ENCODE results near the gene RGS3.

Gene RGS3

DNA sequence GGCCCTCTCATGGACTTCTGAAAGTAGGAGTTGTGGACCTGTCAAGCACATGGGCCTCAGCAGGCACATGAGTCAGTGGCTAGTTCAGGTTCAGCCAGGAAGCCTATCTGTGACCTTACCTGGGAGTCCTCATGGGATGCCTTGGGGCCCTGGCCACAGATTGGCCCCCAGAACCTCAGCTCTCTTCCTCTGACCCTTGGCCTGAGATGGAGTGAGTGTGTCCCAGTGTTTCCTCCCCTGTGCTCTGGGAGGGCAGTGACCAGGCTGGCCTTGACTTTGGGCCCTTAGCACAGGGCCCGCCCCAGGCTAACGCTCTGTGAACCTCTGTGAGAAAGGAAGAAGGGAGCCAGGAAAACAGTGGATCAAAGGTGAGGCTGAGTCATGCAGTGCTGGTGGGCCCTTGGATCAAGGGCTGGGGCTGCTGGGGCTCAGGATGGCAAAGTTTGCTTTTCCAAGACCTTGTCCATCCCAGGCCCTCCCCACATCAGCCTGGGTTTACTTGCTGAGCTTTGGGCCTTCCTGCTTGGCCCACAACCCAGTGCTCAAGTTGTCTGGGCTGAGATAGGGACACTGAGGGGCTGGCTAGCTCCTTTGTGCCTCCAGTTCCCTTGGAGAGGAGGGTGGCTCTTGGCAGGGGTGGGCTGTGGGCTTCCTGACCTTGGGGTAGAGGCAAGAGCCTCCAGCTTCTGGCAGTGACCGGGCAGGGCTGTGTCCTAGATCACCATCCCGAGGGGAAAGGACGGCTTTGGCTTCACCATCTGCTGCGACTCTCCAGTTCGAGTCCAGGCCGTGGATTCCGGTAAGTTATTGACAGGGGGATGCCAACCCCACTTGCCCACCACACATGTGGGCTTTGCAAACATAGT lies 41.4 kb downstream of the RGS3 start:
- peak overlapping the region; percentile 1; the same call in 1 of the 2 replicates for H3K27ac ChIP-seq
- TF ChIP-seq CTCF (conservative IDR thresholded peaks at IDR 0.05) = no peak

- no peak for TF ChIP-seq CTCF (conservative IDR thresholded peaks at IDR 0.05)
- H3K27ac ChIP-seq = no peak overlapping the region
Measured at GRCh38 chr9:113506090-113506589, 42.6 kb downstream of the RGS3 start.

DNA sequence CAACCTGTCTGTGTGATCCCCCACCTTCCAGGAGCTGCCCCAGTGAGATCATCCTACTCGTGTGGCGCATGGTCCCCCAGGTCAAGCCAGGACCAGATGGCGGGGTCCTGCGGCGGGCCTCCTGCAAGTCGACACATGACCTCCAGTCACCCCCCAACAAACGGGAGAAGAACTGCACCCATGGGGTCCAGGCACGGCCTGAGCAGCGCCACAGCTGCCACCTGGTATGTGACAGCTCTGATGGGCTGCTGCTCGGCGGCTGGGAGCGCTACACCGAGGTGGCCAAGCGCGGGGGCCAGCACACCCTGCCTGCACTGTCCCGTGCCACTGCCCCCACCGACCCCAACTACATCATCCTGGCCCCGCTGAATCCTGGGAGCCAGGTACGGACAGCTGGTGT lies 43.7 kb downstream of the RGS3 start:
- no peak for TF ChIP-seq CTCF (conservative IDR thresholded peaks at IDR 0.05)
- no peak overlapping the region for H3K27ac ChIP-seq

DNA sequence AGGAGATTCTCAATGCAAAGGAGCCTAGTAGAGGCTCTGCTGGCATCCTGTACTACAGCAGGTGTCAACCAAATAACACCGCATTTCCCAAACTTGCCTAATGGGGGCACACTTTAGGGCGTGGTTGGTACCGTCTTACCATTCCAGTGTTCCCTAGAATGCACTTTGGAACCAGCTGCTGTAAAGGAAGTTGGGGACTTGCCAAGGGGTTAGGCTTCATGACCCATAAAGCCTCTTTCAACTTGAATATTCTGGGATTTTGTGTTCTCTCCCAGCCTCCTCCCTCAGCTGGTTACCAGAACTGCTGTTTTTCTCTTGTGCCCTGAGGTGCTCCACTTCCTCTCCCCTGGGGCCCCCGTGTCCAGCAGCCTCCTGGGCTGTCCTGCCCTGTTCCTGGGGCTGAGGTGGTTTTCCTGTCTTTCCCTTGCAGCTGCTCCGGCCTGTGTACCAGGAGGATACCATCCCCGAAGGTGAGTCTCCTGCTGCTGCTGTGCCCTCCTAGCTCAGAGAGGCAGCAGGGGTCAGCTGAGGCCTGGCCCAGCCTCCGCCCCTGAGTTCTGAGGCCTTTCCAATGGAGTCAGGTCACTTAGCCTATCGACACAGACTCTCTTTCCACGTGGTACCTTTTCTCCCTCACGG lies 44.7 kb downstream of the RGS3 start:
- no peak overlapping the region; the same call in 1 of the 2 replicates for H3K27ac ChIP-seq
- TF ChIP-seq CTCF (conservative IDR thresholded peaks at IDR 0.05) = no peak

- no peak for TF ChIP-seq CTCF (conservative IDR thresholded peaks at IDR 0.05)
- H3K27ac ChIP-seq = no peak overlapping the region
Measured at GRCh38 chr9:113509463-113509862, 45.9 kb downstream of the RGS3 start.

- no peak overlapping the region for H3K27ac ChIP-seq
- no peak for TF ChIP-seq CTCF (conservative IDR thresholded peaks at IDR 0.05)
Measured at GRCh38 chr9:113511047-113511521, 47.6 kb downstream of the RGS3 start.
